Stimulated activated CD8-positive, alpha-beta memory T cell treated with anti-CD3 and anti-CD28 coated beads, Interleukin-7, amount 100 ng/mL, for 4 hours (primary cell): Measurements from ENCODE around the gene GNPAT.

Source experiments
- DNase-seq, 2 donors: peaks; one replicate each; pipeline ENCODE4 v3.0.0-alpha.2; 2020; ENCODE audit warnings: low read depth in 2 of 2

The GNPAT gene

GRCh38 chr1:231213831-231214573, 27.0 kb upstream of the GNPAT start:
- DNase-seq, result no peak

GRCh38 chr1:231214918-231215680, 25.9 kb upstream of the GNPAT start:
- DNase-seq, result peak; percentile 4 to 5

DNA sequence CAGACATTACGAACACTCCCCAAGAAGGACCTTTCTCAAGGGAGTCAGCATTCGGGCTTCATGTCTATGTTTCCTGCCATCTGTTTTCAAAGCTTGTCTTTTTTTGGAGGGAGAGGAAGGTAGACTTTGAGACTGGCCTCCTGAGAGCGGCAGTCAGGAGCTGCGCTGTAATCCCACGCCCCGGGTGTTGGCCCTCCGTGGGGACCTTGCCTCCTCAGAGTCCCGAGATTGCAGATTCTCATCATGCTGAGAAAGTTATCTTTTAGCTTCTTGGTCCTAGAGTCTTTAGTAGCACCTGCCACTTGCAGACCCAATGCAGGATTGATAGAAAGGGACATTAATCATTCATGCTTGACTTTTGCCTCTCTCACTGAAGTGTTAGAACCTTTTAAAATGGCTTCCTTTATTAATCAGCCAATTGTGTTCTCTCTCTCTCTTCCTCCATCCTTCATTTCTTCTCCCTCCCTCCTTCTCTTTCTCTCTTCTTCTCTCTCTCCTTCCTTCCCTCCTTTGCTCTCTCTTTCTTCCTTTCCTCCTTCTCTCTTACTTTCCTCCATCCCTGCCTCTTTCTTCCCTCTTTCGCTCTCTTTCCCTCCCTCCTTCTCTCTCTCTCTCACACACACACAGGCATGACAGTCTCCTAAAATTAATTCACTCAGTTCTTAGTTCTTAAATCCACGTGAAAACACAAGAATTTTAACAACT, 25.2 kb upstream of the GNPAT start:
- no peak for DNase-seq

GRCh38 chr1:231216498-231216897, 24.5 kb upstream of the GNPAT start:
- DNase-seq, result no peak

GRCh38 chr1:231217056-231217455, 24.0 kb upstream of the GNPAT start:
- no peak for DNase-seq

- DNase-seq, result no peak
These were observed 22.9 kb upstream of the GNPAT start for GRCh38 chr1:231218078-231218477.

DNA sequence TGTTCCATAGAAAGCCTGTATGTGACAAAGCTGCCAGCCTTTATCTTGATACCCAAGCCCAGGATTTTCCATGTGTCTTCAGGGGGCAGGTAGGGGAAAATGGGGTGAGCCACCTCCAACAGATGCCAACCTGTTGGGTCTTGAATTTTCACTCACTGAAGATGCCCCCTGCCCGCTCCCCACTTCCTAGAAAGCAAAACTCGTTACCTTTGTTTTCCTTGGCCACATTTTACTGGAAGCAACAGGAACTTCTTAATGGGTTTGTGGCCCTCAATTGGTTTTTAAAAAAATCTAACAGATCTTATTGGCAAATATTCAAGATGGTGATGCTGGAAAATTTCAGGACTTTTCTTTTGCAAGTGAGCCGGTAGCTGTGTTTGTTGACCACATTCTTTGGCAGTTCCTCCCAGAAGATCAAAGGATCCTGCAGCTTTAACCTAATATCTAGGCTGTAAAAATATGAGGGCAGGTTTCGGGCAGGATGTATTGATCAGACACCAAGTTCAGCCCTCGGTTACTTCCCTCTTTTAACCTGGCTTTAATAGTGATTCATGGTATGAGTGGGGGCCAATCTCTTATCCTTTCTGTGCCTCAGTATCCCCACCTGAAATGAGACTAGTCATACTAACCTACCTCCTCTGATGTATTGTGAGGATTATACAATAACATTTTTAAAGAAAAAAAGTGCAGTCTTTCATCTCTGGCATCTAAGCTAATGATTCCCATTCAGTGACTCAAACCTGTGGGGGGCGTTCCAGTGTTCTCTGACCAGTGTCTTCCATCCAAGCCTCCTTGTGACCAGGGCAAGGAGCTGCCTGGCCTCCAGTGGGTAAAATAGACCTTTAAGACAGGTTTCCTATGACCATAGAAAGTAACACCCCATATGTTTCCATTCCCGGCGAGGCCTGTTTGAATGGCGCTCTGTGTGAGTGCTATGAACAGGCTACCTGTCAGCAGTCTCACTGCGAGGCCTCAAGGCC, 21.3 kb upstream of the GNPAT start:
- no peak for DNase-seq

GRCh38 chr1:231220801-231221200, 20.2 kb upstream of the GNPAT start:
- no peak for DNase-seq

GRCh38 chr1:231226156-231226555, 14.9 kb upstream of the GNPAT start:
- DNase-seq, result no peak

DNA sequence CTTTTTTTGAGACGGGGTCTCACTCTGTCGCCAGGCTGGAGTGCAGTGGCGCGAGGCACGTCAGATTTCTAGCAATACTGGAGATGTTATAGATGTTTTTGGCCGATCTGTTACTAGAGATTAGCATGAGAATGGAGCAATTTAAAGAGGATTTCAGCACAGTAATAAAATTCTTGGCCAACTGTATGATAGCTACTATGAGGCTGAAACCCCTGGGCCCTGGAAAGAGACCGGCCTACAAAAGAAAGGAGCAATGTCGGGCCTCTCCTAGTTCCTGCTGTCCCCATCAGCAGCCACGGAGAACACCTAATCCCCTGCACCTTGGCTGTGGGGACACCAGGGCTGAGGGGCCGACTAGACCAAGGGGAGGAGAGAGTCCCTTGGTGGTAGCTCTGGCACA, 9.5 kb upstream of the GNPAT start:
- no peak for DNase-seq

DNA sequence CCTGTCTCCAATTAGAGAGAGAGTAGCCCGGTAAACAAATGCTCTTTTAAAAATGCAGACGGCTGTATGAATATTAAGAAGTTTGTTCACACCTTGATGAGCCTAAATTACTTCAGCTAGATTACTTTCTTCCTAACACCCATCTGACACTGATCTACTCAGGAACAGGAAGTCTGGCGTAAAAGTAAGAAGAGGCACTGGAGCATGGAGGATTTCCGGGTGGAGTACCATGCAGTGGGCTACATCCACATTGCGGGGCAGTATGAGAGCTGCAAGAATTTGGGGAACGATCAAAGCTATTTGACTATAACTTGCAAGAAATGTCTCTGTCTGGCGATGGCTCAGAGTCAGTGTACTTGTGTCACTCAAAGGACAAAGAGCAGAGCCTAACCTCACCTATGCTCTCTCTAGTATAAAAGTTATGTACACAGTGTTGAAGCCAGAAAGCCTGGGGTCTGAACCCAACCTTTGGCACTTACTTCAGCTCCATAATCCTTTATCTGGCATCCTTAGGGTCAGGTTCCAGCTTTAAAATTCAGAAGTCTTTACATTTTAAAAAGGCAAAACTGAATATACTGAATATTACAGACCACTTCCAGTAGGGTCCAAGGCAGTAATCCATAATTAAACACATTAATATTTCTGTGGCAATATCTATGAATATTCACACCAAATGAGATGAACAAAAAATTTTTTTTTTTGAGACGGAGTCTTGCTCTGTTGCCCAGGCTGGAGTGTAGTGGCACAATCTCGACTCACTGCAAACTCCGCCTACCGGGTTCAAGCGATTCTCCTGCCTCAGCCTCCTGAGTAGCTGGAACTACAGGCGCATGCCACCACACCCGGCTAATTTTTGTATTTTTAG, 7.9 kb upstream of the GNPAT start:
- no peak for DNase-seq

GRCh38 chr1:231233735-231234417, 7.1 kb upstream of the GNPAT start:
- DNase-seq, result no peak

DNA sequence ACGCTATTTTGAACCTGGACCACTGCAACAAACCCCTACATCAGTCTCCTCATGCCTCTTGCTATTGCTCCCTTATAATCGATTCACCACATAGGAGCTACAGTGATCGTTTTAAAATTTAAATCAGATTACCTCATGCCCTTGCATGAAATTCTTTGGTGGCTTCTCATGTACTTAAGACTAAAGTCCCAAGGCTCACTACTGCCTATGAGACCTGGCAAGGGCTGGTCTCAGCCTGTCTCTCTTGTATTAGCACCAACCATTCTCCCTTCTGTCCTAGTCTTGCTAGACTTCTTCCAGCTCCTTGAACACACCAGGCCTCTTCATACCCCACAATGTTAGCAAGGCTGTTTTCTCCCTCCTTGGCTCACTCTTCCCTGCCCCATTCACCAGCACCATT, 6.5 kb upstream of the GNPAT start:
- DNase-seq, result no peak

DNA sequence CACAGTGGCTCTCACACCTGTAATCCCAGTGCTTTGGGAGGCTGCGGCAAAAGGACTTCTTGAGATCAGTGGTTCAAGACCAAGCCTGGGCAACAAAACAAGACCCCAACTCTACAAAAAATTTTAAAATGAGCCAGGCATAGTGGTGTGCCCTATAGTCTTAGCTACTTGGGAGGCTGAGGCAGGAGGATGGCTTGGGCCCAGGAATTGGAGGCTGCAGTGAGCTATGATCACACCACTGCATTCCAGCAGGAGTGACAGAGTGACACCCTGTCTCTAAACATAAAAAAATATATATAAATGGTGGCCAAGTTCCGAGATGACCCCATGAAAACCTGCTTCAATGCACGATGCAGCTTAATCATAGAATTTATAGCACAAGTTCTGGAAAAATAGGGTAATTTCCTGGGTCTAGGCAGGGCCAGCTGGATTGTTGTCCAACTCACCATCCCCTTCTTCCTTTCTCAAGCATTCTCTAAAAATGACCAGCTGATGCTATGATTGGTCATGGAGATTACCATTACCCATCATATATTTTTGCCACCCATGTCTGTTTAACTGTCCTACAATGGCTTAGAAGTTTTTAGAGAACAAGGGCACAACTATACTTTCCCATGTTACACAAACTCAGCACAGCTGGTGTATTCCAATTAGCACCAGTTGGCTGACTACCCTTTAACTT, 5.3 kb upstream of the GNPAT start:
- no peak for DNase-seq

- no peak for DNase-seq
These were observed 4.8 kb upstream of the GNPAT start for GRCh38 chr1:231236208-231236591.

DNA sequence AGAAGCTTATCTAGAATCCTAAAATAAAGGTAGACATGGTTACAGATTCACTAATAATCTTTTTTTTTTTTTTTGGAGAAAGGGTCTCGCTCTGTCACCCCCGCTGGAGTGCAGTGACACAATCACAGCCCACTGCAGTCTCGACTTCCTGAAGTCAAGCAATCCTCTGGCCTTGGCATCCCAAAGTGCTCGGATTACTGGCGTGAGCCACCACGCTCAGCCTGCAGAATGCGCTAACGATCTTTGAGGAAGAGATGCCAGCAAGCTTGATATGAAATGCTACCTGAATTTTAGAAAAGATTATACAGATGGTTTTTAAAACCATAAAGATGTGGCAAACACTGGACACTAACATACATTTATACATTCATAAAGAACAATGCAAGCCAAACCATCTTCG, 4.1 kb upstream of the GNPAT start:
- no peak for DNase-seq

DNA sequence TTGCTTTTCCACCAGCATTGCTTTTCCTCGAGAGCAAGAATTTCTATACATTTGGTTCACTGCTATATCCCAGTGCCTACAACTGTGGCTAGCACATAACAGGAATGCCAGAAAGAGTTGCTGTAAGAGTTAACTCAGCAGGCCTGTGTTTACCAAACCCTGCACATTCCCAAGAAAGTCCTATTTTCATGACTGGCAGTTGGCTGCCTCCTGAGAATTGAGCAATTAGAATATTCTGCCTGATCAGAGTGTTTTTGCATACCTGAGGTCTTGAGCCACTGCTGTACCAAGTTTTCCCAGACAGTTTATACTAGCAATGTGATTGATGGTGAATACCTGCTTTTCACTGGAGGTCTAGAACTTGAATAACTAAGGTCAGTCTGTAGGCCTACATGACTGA, 2.7 kb upstream of the GNPAT start:
- DNase-seq, result no peak

DNA sequence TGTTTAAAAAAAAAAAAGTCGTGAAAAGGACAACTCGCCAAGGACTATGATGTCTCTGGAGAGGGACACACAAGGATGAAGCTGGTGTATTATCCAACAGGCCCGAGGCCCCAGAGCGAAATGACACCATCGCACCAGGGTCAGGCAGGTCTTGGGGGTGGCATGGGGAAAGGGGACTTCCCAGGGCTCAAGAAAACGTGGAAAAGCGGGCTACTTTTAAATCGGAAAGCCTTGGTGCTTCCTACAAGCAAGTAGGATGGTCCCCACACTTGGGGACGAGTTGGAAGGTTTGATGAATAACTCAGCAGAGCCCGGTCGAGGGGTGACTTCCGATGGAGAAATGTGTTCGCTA, 505 bp upstream of the GNPAT start:
- no peak for DNase-seq

DNA sequence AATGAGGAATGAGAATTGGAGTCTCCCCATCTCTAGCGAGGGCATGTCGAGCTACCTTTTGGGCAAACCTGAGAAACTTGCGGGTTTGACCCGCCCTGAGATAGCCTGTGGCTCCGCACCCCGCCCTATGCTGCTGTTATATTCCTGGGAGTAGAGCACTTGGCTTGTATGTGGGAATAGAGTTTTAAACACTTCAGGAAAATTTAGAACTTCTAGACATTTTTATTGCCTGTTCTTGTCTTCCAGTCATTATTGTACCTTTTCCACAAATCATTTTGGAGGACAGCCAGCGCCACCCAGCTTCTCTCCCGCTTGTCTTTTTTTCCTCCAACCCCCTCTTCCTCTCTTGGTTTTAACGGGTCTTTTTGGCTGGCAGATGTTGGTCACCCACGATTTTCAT, 738 bp downstream of the GNPAT start:
- DNase-seq, result no peak
